NT2/D1 (cell line): ENCODE results near the gene STAG1.
"Not testable (repeated sequence)": the region's sequence is repeated elsewhere in the genome, so short reads cannot be mapped to it uniquely, and the experiment has no call there.

ENCODE experiments used
- DNase-seq: peaks from one replicate; pipeline ENCODE4 v3.0.0-alpha.2; 2011; ENCODE audit warnings: low read depth, low spot score
- H3K27me3 ChIP-seq: 2 replicates; pipeline ENCODE4 v1.6.0; 2011; ENCODE audit warnings: mild to moderate bottlenecking; ENCODE audit not compliant: insufficient read length, insufficient read depth
- H3K36me3 ChIP-seq: 2 replicates; pipeline ENCODE4 v1.6.1; 2011; ENCODE audit warnings: mild to moderate bottlenecking, low read length, mixed read lengths; ENCODE audit not compliant: insufficient read depth, insufficient read length
- H3K4me1 ChIP-seq: 2 replicates; pipeline ENCODE4 v1.5.1; 2011; ENCODE audit not compliant: insufficient read depth, insufficient read length
- H3K4me3 ChIP-seq: 2 replicates; pipeline ENCODE4 v1.5.1; 2011; ENCODE audit warnings: low read depth; ENCODE audit not compliant: insufficient read length
- H3K9ac ChIP-seq: 2 replicates; pipeline ENCODE4 v1.6.0; 2011; ENCODE audit warnings: low read depth; ENCODE audit not compliant: insufficient read length
- H3K9me3 ChIP-seq: 2 replicates; pipeline ENCODE4 v1.5.1; 2011; ENCODE audit warnings: mild to moderate bottlenecking, low read length; ENCODE audit not compliant: insufficient read depth
- SUZ12 ChIP-seq: IDR thresholded peaks from 2 replicates; pipeline ENCODE4 v1.6.1; 2011; ENCODE audit not compliant: insufficient read length, insufficient read depth; ENCODE audit errors: extremely low read depth
- YY1 ChIP-seq: IDR thresholded peaks from 2 replicates; pipeline ENCODE4 v1.6.1; 2011; ENCODE audit not compliant: insufficient read length, insufficient read depth
- ZNF274 ChIP-seq: IDR thresholded peaks from 2 replicates; pipeline ENCODE4 v1.6.1; 2011; ENCODE audit warnings: mild to moderate bottlenecking, low read depth, low read length

Gene STAG1

GRCh38 chr3:136741063-136741462 is 11.1 kb downstream of the STAG1 start:
- Histone ChIP-seq H3K4me1 (no peaks in the 10 kb centered on the region), H3K27me3 (no peaks in the 10 kb centered on the region), H3K4me3 (no peak overlapping the region), H3K36me3 (peaks cover 7% of the 10 kb centered on the region), H3K9ac (no peak overlapping the region), H3K9me3 (no peaks in the 10 kb centered on the region)
- TF ChIP-seq ZNF274 (no peak), YY1 (no peak), SUZ12 (no peak)
- no peak for DNase-seq

DNA sequence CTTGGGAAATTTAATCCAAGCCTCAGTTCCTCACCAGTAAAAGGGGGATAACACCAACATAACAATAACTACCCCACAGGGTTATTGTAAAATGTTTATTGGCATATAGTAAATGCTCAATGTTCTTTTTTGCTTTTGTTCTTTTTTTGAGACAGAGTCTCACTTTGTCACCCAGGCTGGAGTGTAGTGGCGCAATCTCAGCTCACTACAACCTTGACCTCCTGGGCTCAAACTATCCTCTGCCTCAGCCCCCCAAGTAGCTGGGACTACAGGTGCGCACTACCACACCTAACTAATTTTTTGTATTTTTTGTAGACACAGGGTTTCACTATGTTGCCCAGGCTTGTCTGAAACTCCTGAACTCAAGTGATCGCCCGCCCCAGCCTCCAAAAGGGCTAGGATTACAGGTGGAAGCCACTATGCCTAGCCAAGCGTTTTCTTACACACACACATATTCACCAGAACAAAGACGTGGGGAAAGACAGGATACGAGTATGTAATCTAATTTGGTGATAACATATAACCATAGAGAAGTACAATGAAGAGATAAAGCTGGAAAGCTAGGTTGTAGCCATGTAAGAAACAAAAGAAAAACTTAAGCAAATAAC is 11.7 kb downstream of the STAG1 start:
- DNase-seq: no peak

DNA sequence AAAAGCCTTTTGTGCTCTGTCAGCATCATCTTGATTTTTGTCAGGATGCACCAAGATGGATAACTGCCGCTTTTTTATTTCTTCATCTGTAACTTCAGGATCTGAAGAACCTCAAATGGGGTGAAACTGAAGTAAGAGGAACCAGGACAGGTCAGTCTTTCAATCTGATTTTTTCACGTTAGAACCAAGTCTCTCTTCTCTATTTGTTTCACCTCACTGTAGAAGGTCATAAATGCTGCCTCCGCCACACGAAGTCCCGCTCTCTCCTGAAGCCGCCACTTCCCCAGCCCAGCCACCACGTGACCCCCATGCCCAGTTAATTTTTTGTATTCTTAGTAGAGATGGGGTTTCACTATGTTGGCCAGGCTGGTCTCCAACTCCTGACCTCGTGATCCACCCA is 15.2 kb downstream of the STAG1 start:
- H3K4me3 ChIP-seq, H3K27me3 ChIP-seq, H3K9me3 ChIP-seq, H3K4me1 ChIP-seq, DNase-seq, H3K9ac ChIP-seq, H3K36me3 ChIP-seq: not testable (repeated sequence)

More for the DNA sequence above, 11.7 kb downstream of the STAG1 start:
- Histone ChIP-seq H3K4me3 (no peak overlapping the region), H3K27me3 (no peaks in the 10 kb centered on the region), H3K36me3 (peaks cover 10% of the 10 kb centered on the region), H3K9me3 (no peaks in the 10 kb centered on the region), H3K9ac (no peak overlapping the region), H3K4me1 (no peaks in the 10 kb centered on the region)
- TF ChIP-seq YY1: no peak
- no peak for TF ChIP-seq SUZ12
- no peak for TF ChIP-seq ZNF274

DNA sequence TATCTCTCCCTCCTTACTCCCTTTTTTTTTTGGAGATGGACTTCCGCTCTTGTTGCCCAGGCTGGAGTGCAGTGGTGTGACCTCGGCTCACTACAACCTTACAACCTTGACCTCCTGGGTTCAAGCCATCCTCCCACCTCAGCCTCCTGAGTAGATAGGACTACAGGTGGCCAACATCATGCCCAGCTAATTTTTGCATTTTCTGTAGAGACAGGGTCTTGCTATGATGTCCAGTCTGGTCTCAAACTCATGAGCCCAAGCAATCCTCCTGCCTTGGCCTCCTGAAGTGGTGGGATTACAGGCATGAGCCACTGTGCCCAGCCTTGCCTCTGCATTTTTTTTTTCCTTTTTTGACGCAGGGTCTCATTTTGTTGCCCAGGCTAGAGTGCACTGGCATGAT is 17.1 kb downstream of the STAG1 start:
- Histone ChIP-seq H3K4me1 (no peaks in the 10 kb centered on the region), H3K4me3 (no peak overlapping the region), H3K27me3 (no peaks in the 10 kb centered on the region), H3K36me3 (peaks cover 10% of the 10 kb centered on the region), H3K9me3 (no peaks in the 10 kb centered on the region), H3K9ac (no peak overlapping the region)
- no peak for DNase-seq
- TF ChIP-seq YY1 (no peak), ZNF274 (no peak), SUZ12 (no peak)

DNA sequence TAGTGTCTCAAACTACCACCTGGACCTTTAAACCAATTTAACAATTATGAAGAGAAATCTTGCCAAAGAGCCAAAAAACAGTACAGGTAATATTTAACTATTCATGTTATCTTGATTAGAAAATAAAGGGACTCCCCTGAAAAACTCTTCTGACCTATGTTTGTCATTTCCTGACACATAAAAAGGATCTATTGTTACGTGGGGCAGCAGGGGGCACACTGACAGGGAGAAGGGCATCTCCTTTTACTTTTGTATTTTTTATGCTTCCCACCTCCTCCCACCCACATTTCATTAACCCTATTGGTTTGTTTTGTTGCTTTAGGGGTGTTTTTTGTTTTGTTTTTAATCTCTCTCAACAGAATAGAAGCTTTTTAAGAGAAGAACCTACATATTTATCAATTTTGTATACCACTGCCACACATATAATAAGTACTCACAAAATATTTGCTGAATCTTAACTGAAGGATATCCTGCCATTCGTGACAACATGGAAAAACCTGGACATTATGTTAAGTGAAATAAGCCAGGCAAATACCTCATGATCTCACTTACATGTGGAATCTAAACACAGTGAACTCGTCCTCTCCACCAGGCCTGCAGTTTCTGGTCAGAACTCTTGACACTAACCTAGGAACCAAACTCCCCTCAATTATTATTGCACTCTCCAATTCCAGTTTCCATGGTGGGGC is 17.7 kb downstream of the STAG1 start:
- DNase-seq: no peak
- H3K27me3 ChIP-seq: no peaks in the 10 kb centered on the region
- no peak overlapping the region for H3K4me3 ChIP-seq
- H3K36me3 ChIP-seq: peaks cover 10% of the 10 kb centered on the region
- H3K9me3 ChIP-seq: no peaks in the 10 kb centered on the region
- no peaks in the 10 kb centered on the region for H3K4me1 ChIP-seq
- no peak overlapping the region for H3K9ac ChIP-seq
- TF ChIP-seq YY1: no peak
- no peak for TF ChIP-seq SUZ12
- TF ChIP-seq ZNF274: no peak

DNA sequence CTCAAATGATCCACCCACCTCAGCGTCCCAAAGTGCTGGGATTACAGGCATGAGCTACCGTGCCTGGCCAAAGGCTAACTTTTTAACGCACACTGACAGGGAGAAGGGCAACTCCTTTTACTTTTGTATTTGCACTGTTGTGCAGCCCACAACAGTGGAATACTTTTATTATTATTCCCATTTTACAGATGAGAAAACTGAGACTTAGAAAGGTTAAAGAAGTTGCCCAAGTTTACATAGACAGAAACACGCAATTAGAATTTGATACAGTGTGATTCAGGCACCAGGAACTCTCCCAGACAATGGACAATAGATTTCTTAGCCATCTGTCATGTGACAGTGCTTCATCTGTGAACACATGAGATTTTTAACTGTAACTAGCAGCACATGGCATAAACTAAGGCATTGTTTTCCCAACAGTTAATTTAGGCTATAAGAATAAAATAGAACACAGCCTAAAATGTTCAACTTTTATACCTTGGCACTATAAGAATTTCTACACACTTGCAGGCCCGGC is 18.8 kb downstream of the STAG1 start:
- H3K4me1 ChIP-seq: no peaks in the 10 kb centered on the region
- DNase-seq: no peak

DNA sequence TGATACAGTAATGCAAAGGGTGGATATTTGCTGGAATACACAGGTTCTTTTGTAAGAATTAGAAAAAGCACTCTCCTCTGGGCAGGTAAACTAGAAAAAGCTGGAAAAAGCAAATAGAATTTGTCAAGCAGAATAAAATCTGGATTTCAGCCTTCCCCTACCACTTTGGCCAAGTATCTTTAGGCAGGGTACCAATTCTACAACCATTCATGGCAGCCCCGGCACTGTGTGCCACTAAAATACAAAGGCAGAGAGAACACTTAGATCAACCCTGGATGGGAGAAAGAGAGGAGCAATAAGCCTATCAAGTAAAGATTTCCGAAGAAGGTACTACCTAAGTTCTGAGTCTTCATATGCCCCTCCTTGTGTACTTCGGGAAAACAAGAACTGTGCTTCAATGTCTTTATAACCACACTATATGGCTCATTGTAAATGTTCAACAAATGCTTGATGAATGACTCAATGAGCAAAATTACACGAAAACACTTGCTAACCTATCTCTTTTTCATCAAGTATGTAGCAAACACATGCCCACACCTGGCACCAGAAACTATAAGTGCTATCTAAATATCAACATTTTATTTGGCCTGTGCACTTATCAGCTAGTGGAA is 20.8 kb downstream of the STAG1 start:
- no peak for TF ChIP-seq ZNF274
- no peak for TF ChIP-seq SUZ12
- no peak for TF ChIP-seq YY1

More for the DNA sequence above, 18.8 kb downstream of the STAG1 start:
- peaks cover 7% of the 10 kb centered on the region for H3K36me3 ChIP-seq
- no peaks in the 10 kb centered on the region for H3K9me3 ChIP-seq
- H3K4me3 ChIP-seq: no peak overlapping the region
- TF ChIP-seq YY1 (no peak), ZNF274 (no peak), SUZ12 (no peak)
- H3K9ac ChIP-seq: no peak overlapping the region
- H3K27me3 ChIP-seq: no peaks in the 10 kb centered on the region

More for the DNA sequence above, 20.8 kb downstream of the STAG1 start:
- Histone ChIP-seq H3K27me3 (no peaks in the 10 kb centered on the region), H3K9me3 (no peaks in the 10 kb centered on the region), H3K36me3 (peaks cover 3% of the 10 kb centered on the region), H3K9ac (no peak overlapping the region), H3K4me1 (no peaks in the 10 kb centered on the region), H3K4me3 (no peak overlapping the region)
- no peak for DNase-seq
